ENCODE data around the gene PARP15.

DNA sequence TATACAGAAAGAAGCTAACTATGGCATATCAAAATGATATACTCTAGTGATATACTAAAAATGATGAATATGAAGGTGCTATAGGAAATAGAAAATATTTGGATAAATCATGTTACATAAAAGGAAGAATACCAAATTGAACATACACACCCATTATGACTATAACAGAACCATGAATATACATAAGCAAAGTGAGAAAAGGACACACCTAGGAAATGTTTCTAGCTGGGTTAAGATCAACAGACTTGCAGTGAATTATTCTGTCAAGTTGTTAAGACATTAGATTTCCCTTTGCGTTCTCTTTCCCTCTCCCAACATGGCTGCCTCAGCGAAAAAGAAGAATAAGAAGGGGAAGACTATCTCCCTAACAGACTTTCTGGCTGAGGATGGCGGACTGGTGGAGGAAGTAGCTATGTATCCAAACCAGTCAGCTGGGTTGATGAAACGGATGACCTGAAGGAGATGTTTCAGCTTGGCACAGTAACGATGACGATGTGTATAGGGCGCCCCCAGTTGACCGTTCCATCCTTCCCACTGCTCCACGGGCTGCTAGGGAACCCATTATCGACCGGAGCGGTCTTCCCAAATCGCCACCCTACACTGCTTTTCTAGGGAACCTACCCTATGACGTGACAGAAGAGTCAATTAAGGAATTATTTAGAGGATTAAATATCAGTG is 83.0 kb downstream of the PARP15 start:
- TF ChIP-seq, protein P1, sequence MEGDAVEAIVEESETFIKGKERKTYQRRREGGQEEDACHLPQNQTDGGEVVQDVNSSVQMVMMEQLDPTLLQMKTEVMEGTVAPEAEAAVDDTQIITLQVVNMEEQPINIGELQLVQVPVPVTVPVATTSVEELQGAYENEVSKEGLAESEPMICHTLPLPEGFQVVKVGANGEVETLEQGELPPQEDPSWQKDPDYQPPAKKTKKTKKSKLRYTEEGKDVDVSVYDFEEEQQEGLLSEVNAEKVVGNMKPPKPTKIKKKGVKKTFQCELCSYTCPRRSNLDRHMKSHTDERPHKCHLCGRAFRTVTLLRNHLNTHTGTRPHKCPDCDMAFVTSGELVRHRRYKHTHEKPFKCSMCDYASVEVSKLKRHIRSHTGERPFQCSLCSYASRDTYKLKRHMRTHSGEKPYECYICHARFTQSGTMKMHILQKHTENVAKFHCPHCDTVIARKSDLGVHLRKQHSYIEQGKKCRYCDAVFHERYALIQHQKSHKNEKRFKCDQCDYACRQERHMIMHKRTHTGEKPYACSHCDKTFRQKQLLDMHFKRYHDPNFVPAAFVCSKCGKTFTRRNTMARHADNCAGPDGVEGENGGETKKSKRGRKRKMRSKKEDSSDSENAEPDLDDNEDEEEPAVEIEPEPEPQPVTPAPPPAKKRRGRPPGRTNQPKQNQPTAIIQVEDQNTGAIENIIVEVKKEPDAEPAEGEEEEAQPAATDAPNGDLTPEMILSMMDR (IDR thresholded peaks at IDR 0.05; ENCODE audit: borderline replicate concordance, extremely low read depth, low read length, poor library complexity, severe bottlenecking), result peak; percentile 41
- TF ChIP-seq EZH2 (IDR thresholded peaks at IDR 0.05; ENCODE audit: borderline replicate concordance, low read depth, low read length, severe bottlenecking), result no peak

Data from DND-41 (cell line).